ENCODE data around the gene UBE2O. TPM values are rescaled to one million over a fixed set of nuclear protein-coding genes. Genes with fewer than 3 reads are reported as not detected.

Gene UBE2O
- total and polyA plus RNA-seq, 2 experiments from 2014 or later, result 30.4 to 79.4 TPM

- TF ChIP-seq JUNB (IDR thresholded peaks at IDR 0.05; ENCODE audit: unreplicated experiment) (no peak), POLR2AphosphoS5 (IDR thresholded peaks at IDR 0.05; ENCODE audit: low read depth) (no peak), ZNF331 (CRISPR knock-in tag; IDR thresholded peaks at IDR 0.05; ENCODE audit: low read depth) (no peak), REST (IDR thresholded peaks at IDR 0.05; ENCODE audit: unreplicated experiment) (no peak), EZH2 (IDR thresholded peaks at IDR 0.05; ENCODE audit: low read depth, unreplicated experiment) (no peak)
These were observed 33.2 kb downstream of the UBE2O start (continued) for GRCh38 chr17:76419576-76420260.

GRCh38 chr17:76417499-76418143 is 35.3 kb downstream of the UBE2O start:
- peaks cover 34% of the 10 kb centered on the region for H3K4me1 ChIP-seq (ENCODE audit: insufficient read depth)
- no peak overlapping the region for H3K4me2 ChIP-seq
- DNase-seq (ENCODE audit: low spot score) (no peak), ATAC-seq (no peak)
- H3F3A ChIP-seq (replicated peaks; ENCODE audit: low read depth), result peaks cover 9% of the 10 kb centered on the region; the same call in 1 of the 2 replicates
- H3K27ac Mint-ChIP-seq, result peak overlapping the region; percentile 25; the same call in 1 of the 2 replicates
- H3K36me3 Mint-ChIP-seq (ENCODE audit: low read depth), result peaks cover 21% of the 10 kb centered on the region
- peaks cover 6% of the 10 kb centered on the region for H3K27me3 Mint-ChIP-seq (ENCODE audit: insufficient read depth, low read depth, poor library complexity)
- H3K4me3 Mint-ChIP-seq, result no peak overlapping the region
- H3K79me2 ChIP-seq (replicated peaks; ENCODE audit: insufficient read depth), result peaks cover 100% of the 10 kb centered on the region
- no peak overlapping the region for H2AFZ ChIP-seq
- H3K36me3 ChIP-seq (ENCODE audit: insufficient read depth), result no peaks in the 10 kb centered on the region
- H3K27me3 ChIP-seq (ENCODE audit: insufficient read depth), result no peaks in the 10 kb centered on the region
- H3K27ac ChIP-seq (ENCODE audit: low read depth), result no peak overlapping the region
- H3K9me3 Mint-ChIP-seq, result no peaks in the 10 kb centered on the region
- peaks cover 40% of the 10 kb centered on the region for H4K20me1 ChIP-seq (replicated peaks; ENCODE audit: insufficient read depth)
- no peaks in the 10 kb centered on the region; the same call in 1 of the 2 replicates for H3K9me2 ChIP-seq (ENCODE audit: insufficient read depth)
- no peak overlapping the region for H3K4me3 ChIP-seq
- peaks cover 45% of the 10 kb centered on the region for H3K4me1 Mint-ChIP-seq
- no peak for TF ChIP-seq ZNF114 (CRISPR knock-in tag; IDR thresholded peaks at IDR 0.05)
- TF ChIP-seq ZNF462 (CRISPR knock-in tag; IDR thresholded peaks at IDR 0.05), result no peak
- no peak for TF ChIP-seq CREB1 (CRISPR knock-in tag; IDR thresholded peaks at IDR 0.05; ENCODE audit: low read depth)
- no peak for TF ChIP-seq JUNB (IDR thresholded peaks at IDR 0.05; ENCODE audit: unreplicated experiment)
- no peak for TF ChIP-seq REST (IDR thresholded peaks at IDR 0.05; ENCODE audit: unreplicated experiment)
- no peak for TF ChIP-seq STAT1 (IDR thresholded peaks at IDR 0.05; ENCODE audit: unreplicated experiment)
- no peak for TF ChIP-seq POLR2AphosphoS5 (IDR thresholded peaks at IDR 0.05; ENCODE audit: low read depth)

Measured in GM23338 (cell line).